PFSK-1 (cell line): ENCODE measurements around the gene FAM186B.

Experiments
- SIN3A ChIP-seq: IDR thresholded peaks from 2 replicates; pipeline ENCODE4 v1.6.1; 2012; ENCODE audit warnings: mild to moderate bottlenecking, low read length, moderate library complexity, borderline replicate concordance; ENCODE audit not compliant: insufficient read depth
- TAF1 ChIP-seq: IDR thresholded peaks from 2 replicates; pipeline ENCODE4 v1.6.1; 2012; ENCODE audit warnings: low read length, control low read depth, borderline replicate concordance; ENCODE audit not compliant: insufficient read depth

DNA sequence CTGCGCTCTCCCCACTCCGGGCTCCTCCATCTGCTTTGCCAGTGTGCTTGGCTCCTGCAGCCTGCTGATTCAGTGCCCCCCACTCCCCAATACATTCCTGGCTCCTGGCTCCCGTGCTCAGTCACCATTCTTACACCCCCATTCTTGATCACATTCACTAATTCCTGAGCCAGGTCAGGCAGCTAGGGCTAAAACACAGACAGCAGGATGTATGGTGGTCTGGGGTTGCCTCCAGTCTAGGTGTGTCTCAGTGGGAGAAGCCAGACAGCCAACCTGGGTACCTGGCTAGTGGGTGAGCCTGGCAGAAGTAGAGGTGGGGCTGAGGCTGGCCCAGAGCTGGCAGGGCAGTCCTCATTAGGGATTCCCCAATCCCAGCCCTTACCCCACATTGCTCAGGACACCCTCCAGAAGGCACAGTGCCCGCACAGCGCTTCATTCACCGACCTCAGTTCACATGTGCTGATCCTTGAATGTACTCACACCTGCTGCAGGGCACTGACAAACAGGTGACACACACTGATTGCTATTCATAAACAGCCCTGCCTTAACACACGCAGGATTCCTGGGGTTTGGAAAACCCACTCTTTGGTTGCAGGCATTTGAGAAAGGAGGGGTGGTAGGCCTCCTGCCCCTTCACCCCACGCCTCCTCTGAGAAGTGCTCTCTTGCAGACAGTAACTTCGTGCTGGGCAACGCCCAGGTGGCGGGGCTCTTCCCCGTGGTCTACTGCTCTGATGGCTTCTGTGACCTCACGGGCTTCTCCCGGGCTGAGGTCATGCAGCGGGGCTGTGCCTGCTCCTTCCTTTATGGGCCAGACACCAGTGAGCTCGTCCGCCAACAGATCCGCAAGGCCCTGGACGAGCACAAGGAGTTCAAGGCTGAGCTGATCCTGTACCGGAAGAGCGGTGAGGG is 65.0 kb downstream of the FAM186B start:
- TF ChIP-seq TAF1 = no peak
- TF ChIP-seq SIN3A = no peak
